Measurements from ENCODE around the gene KCNQ1OT1. TPM values are rescaled to one million over a fixed set of nuclear protein-coding genes. Genes with fewer than 3 reads are reported as not detected.

Gene KCNQ1OT1
- total and polyA plus RNA-seq, 9 donors = 0.43 to 11.5 (median 5.2) TPM

DNA sequence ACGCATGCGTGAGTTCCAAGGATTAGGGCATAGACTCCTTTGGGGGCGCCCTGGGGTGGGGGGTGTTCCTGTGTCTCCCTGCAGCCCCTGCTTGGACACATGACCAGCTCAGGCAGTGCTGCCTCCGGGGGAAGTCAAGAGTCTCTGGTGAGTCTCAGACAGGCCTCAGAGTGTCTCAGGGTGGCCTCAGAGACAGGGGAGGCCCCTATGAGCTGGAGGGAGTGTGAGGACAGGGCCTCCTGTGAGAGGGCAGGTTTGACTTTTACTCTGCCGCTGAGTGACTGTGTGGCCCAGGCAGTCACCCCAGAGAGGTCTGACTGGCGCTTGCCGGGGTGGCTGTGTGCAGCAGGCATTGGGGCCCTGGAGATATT is 41.2 kb upstream of the KCNQ1OT1 start:
- H3K9me3 ChIP-seq = no peaks in the 10 kb centered on the region
- no peak overlapping the region for H3K4me3 ChIP-seq
- H3K36me3 ChIP-seq = no peaks in the 10 kb centered on the region
- TF ChIP-seq EP300 (IDR thresholded peaks at IDR 0.05) (no peak), POLR2A (IDR thresholded peaks at IDR 0.05) (no peak)
- TF ChIP-seq, protein P1, sequence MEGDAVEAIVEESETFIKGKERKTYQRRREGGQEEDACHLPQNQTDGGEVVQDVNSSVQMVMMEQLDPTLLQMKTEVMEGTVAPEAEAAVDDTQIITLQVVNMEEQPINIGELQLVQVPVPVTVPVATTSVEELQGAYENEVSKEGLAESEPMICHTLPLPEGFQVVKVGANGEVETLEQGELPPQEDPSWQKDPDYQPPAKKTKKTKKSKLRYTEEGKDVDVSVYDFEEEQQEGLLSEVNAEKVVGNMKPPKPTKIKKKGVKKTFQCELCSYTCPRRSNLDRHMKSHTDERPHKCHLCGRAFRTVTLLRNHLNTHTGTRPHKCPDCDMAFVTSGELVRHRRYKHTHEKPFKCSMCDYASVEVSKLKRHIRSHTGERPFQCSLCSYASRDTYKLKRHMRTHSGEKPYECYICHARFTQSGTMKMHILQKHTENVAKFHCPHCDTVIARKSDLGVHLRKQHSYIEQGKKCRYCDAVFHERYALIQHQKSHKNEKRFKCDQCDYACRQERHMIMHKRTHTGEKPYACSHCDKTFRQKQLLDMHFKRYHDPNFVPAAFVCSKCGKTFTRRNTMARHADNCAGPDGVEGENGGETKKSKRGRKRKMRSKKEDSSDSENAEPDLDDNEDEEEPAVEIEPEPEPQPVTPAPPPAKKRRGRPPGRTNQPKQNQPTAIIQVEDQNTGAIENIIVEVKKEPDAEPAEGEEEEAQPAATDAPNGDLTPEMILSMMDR (IDR thresholded peaks at IDR 0.05) = no peak
- peaks cover 14% of the 10 kb centered on the region for H3K4me1 ChIP-seq (ENCODE audit: insufficient read depth)
- WGBS, 3 donors = 79 to 92% (median 83%) methylated on average over 7 of the region's 7 CpGs
- DNase-seq = peak in 1 of 5 donors; percentile 37
- no peaks in the 10 kb centered on the region for H3K27me3 ChIP-seq
- intact Hi-C loops (cut with DNase I) = no loop called here
- peak overlapping the region; percentile 76 to 86 for H3K27ac ChIP-seq

DNA sequence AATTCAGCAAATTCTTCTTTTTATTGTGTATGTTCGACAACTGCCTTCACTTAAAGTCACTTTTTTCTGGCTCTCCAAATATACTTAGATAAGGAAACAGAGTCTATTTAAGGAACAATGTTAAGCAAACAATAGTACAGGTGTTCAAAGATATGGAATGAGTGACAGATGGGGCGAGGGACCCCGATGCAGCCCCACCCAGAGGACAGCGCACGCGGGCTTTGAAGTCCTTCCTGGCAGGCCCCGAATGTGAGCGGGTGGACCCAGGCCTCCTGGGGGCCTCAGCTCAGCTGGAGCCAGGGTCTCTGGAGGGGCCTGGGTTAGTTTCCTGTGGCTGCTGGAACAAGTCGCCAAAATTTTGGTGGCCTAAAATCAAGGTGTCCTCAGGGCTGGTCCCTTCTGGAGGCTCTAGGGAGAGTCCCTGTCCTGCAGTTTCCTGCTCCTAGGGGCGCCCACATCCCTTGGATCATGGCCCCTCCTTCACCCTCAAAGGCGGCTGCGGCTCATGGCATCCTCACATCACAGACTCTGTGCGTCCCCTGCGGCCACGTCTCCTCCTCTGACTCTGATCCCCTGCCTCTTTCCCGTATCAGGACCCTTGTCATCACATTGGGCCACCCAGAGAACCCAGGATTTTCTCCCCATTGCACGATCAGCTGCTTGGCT is 40.6 kb upstream of the KCNQ1OT1 start:
- H3K27ac ChIP-seq = peak overlapping the region in 1 of 2 donors; percentile 76
- 93 to 96% (median 95%) methylated on average over 17 of the region's 17 CpGs for WGBS, 3 donors
- H3K9me3 ChIP-seq = no peaks in the 10 kb centered on the region
- no peak overlapping the region for H3K4me3 ChIP-seq
- DNase-seq = peak in 2 of 5 donors; percentile 30 to 37
- peaks cover 14% of the 10 kb centered on the region for H3K4me1 ChIP-seq (ENCODE audit: insufficient read depth)
- no peaks in the 10 kb centered on the region for H3K27me3 ChIP-seq
- H3K36me3 ChIP-seq = no peaks in the 10 kb centered on the region
- intact Hi-C loops (cut with DNase I) = no loop called here
- TF ChIP-seq EP300 (IDR thresholded peaks at IDR 0.05) (no peak), POLR2A (IDR thresholded peaks at IDR 0.05) (no peak)
- TF ChIP-seq, protein P1 (IDR thresholded peaks at IDR 0.05) = no peak

DNA sequence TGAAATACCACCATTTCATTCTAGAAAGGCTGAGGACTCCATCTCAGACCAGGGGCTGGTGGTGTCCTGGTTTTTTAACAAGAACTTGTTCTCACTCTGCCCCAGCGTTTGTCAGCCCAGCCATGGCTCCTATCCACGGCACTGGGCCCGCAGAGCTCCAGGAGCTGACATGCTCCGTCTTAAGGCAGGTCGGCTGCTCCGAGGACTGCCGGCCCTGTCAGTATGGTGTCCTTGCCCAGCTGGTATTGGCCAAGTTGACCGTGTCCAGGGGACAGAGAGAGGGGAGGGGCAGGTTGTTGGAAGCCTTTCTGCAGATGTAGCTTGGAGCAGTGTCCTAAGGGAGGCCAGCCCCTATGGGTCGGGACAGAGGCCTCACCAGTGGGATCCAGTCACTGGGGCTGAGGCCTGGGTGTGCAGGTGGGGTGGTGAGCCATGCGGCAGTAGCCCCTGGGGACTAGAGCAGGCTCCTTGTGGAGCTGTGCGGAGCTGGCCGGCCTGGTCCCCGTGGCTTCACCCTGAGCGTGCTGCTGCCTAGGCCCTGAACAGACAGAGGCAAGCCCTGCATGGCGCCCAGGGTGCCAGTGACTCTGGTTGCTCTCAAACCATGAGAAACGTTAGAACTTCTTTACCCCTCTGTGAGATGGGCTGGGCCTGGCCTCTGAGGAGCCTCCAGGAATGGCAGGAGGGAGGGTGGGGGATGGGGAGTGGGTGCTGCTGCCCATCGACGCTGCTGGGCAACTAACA is 39.9 kb upstream of the KCNQ1OT1 start:
- Histone ChIP-seq H3K4me3 (no peak overlapping the region), H3K9me3 (no peaks in the 10 kb centered on the region), H3K27ac (no peak overlapping the region), H3K27me3 (no peaks in the 10 kb centered on the region), H3K36me3 (no peaks in the 10 kb centered on the region), H3K4me1 (ENCODE audit: insufficient read depth) (peaks cover 14% of the 10 kb centered on the region)
- whole genome bisulfite sequencing, 3 donors = 93 to 97% (median 94%) methylated on average over 17 to 18 of the region's 18 CpGs
- TF ChIP-seq POLR2A (IDR thresholded peaks at IDR 0.05) (no peak), EP300 (IDR thresholded peaks at IDR 0.05) (no peak)
- TF ChIP-seq, protein P1 (IDR thresholded peaks at IDR 0.05) = no peak
- intact Hi-C loops (cut with DNase I) = no loop called here
- peak in 1 of 5 donors; percentile 23 for DNase-seq

DNA sequence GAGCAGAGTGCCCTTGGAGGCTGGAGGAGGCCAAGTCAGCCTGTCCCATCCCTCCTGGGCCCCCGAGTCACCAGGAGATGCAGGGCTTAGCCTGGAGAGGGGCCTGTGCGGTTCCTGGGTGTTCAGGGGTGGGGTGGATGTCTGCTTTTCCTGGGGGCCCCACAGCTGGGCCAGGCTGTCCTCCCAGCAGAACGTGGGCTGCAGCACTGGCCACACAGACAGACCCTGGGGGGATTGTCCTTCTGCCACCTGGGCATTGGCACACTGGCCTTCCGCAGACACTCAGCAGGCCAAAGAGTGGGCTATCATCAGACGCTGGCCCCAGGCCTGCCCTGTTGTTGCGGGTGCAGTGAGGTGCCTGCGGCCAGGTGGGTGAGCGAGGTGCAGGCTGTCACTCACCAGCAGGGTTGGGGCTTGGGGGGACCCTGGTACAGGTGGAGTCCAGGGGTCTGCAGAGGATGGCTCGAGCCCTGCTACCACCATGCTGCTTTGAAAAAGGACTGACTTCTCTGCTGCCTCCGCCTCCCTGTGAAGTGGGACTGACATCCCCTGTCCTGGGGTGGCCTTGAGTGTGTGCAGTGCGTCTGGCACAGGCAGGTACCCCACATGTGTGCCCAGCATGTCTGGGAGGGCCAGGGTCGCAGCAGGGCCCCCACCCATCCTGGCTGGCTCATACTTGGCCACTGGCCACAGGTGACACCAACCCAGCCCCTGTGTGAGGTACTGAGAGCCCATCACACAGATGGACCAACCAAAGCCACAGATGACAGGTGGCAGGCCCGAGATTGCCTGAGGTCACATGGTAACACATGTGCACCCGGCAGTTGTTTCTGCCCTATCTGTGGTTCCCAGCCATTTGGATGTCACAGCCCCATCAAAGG is 39.0 kb upstream of the KCNQ1OT1 start:
- peak in 1 of 5 donors; percentile 28 for DNase-seq

More for the DNA sequence above, 39.0 kb upstream of the KCNQ1OT1 start:
- H3K36me3 ChIP-seq = no peaks in the 10 kb centered on the region
- no peaks in the 10 kb centered on the region for H3K27me3 ChIP-seq
- H3K4me1 ChIP-seq (ENCODE audit: insufficient read depth) = peaks cover 14% of the 10 kb centered on the region
- H3K4me3 ChIP-seq = no peak overlapping the region
- intact Hi-C loops (cut with DNase I) = no loop called here
- WGBS, 3 donors = 95 to 99% (median 95%) methylated on average over 14 of the region's 14 CpGs
- TF ChIP-seq POLR2A (IDR thresholded peaks at IDR 0.05) (no peak), EP300 (IDR thresholded peaks at IDR 0.05) (no peak)
- TF ChIP-seq, protein P1 (IDR thresholded peaks at IDR 0.05) = no peak
- H3K27ac ChIP-seq = no peak overlapping the region
- H3K9me3 ChIP-seq = no peaks in the 10 kb centered on the region
